GM23338 (cell line): Measurements from ENCODE around the gene EDN2. TPM values are rescaled to one million over a fixed set of nuclear protein-coding genes. Genes with fewer than 3 reads are reported as not detected.

Source experiments
- ATAC-seq: fragments of 200-7000 bp; cut with Tn5 transposase; 3 replicates; pipeline ENCODE4 v1.9.1; 2020
- DNase-seq: peaks from one replicate; pipeline ENCODE4 v3.0.0-alpha.2; 2015; ENCODE audit warnings: low spot score
- H2AFZ ChIP-seq: fragments of 200-600 bp; sonication (generic); 2 replicates; pipeline ENCODE4 v1.8.0; 2016; ENCODE audit warnings: antibody characterized with exemption, mild to moderate bottlenecking, moderate library complexity
- H3F3A ChIP-seq: fragments of 200-600 bp; sonication (generic); replicated peaks from 2 replicates; pipeline ENCODE4 v1.8.0; 2017; ENCODE audit warnings: antibody characterized with exemption, mixed run types, low read depth
- H3K27ac ChIP-seq: fragments of 200-600 bp; sonication (generic); 2 replicates; pipeline ENCODE4 v1.6.1; 2016; ENCODE audit warnings: low read depth
- H3K27me3 ChIP-seq: fragments of 200-600 bp; sonication (generic); 2 replicates; pipeline ENCODE4 v1.8.0; 2016; ENCODE audit warnings: mild to moderate bottlenecking, mixed run types, moderate library complexity; ENCODE audit not compliant: insufficient read depth
- H3K36me3 ChIP-seq: fragments of 200-600 bp; sonication (generic); 2 replicates; pipeline ENCODE4 v1.8.0; 2016; ENCODE audit warnings: mild to moderate bottlenecking; ENCODE audit not compliant: insufficient read depth
- H3K4me1 ChIP-seq: fragments of 200-600 bp; sonication (generic); 2 replicates; pipeline ENCODE4 v1.8.0; 2016; ENCODE audit warnings: mild to moderate bottlenecking, moderate library complexity; ENCODE audit not compliant: insufficient read depth
- H3K4me2 ChIP-seq: fragments of 200-600 bp; sonication (generic); 2 replicates; pipeline ENCODE4 v1.7.1; 2017; ENCODE audit warnings: mixed run types
- H3K4me3 ChIP-seq: fragments of 200-600 bp; sonication (generic); 2 replicates; pipeline ENCODE4 v1.6.1; 2016; ENCODE audit warnings: mixed run types
- H3K79me2 ChIP-seq: fragments of 200-600 bp; sonication (generic); replicated peaks from 2 replicates; pipeline ENCODE4 v1.8.0; 2017; ENCODE audit warnings: mild to moderate bottlenecking; ENCODE audit not compliant: insufficient read depth
- H3K9me2 ChIP-seq: fragments of 200-600 bp; sonication (generic); 2 replicates; pipeline ENCODE4 v1.8.0; 2017; ENCODE audit not compliant: insufficient read depth
- H4K20me1 ChIP-seq: fragments of 200-600 bp; sonication (generic); replicated peaks from 2 replicates; pipeline ENCODE4 v1.8.0; 2017; ENCODE audit warnings: mild to moderate bottlenecking; ENCODE audit not compliant: insufficient read depth
- H3K27ac Mint-ChIP-seq: 2 replicates; pipeline ENCODE4 v1.8.0; 2020; ENCODE audit warnings: inconsistent platforms, mild to moderate bottlenecking, moderate library complexity, mixed read lengths
- H3K27me3 Mint-ChIP-seq: 3 replicates; pipeline ENCODE4 v1.8.0; 2022; ENCODE audit warnings: low read depth, mild to moderate bottlenecking, moderate library complexity, mixed read lengths, inconsistent platforms; ENCODE audit not compliant: insufficient read depth, poor library complexity
- H3K36me3 Mint-ChIP-seq: 3 replicates; pipeline ENCODE4 v1.8.0; 2021; ENCODE audit warnings: low read depth, mild to moderate bottlenecking, inconsistent platforms, moderate library complexity, mixed read lengths
- H3K4me1 Mint-ChIP-seq: 3 replicates; pipeline ENCODE4 v1.8.0; 2020; ENCODE audit warnings: mild to moderate bottlenecking, inconsistent platforms, mixed read lengths
- H3K4me3 Mint-ChIP-seq: 3 replicates; pipeline ENCODE4 v1.8.0; 2021; ENCODE audit warnings: moderate library complexity, mild to moderate bottlenecking, inconsistent platforms, mixed read lengths
- H3K9me3 Mint-ChIP-seq: 3 replicates; pipeline ENCODE4 v1.8.0; 2020; ENCODE audit warnings: moderate library complexity, mild to moderate bottlenecking, inconsistent platforms, mixed read lengths
- CREB1 ChIP-seq: fragments of 250-450 bp; sonication (Bioruptor Pico); IDR thresholded peaks from 2 replicates; pipeline ENCODE4 v1.5.0; 2020; ENCODE audit warnings: low read depth, mild to moderate bottlenecking, moderate library complexity
- EZH2phosphoT487 ChIP-seq: fragments of 200-600 bp; sonication (generic); IDR thresholded peaks from one replicate; pipeline ENCODE4 v1.8.1; 2018; ENCODE audit warnings: antibody characterized with exemption; ENCODE audit not compliant: unreplicated experiment
- JUNB ChIP-seq: IDR thresholded peaks from one replicate; pipeline ENCODE4 v1.6.1; 2016; ENCODE audit warnings: antibody characterized with exemption; ENCODE audit not compliant: unreplicated experiment
- NANOG ChIP-seq: IDR thresholded peaks from 2 replicates; pipeline ENCODE4 v1.6.1; 2016; ENCODE audit warnings: antibody characterized with exemption, borderline replicate concordance
- POLR2AphosphoS5 ChIP-seq: IDR thresholded peaks from 2 replicates; pipeline ENCODE4 v1.6.1; 2016; ENCODE audit warnings: antibody characterized with exemption, low read depth
- STAT1 ChIP-seq: IDR thresholded peaks from one replicate; pipeline ENCODE4 v1.6.1; 2016; ENCODE audit warnings: antibody characterized with exemption; ENCODE audit not compliant: unreplicated experiment
- ZNF114 ChIP-seq: fragments of 250-450 bp; sonication (Bioruptor Pico); IDR thresholded peaks from 2 replicates; pipeline ENCODE4 v1.5.0; 2020; ENCODE audit warnings: mild to moderate bottlenecking, moderate library complexity
- ZNF331 ChIP-seq: fragments of 250-450 bp; sonication (Bioruptor Pico); IDR thresholded peaks from 2 replicates; pipeline ENCODE4 v1.5.0; 2020; ENCODE audit warnings: low read depth, mild to moderate bottlenecking, moderate library complexity
- ZNF462 ChIP-seq: fragments of 250-450 bp; sonication (Bioruptor Pico); IDR thresholded peaks from 2 replicates; pipeline ENCODE4 v1.5.0; 2020; ENCODE audit warnings: mild to moderate bottlenecking, moderate library complexity
- polyA plus RNA-seq: library from polyadenylated mRNA; unstranded; fragments of >200 nt; fragmentation: Nextera tagmentation; extraction: Ambion mirVana; gene quantifications from 2 replicates; pipeline ENCODE4 v1.2.1, GENCODE V29; 2016
- total RNA-seq: library from RNA; depleted of rRNA; stranded (reverse); fragments of >200 nt; shearing (Covaris generic); gene quantifications from 2 replicates; pipeline ENCODE4 v1.2.3, GENCODE V29; 2014
- TF ChIP-seq, protein P1 (sequence below): IDR thresholded peaks from 2 replicates; pipeline ENCODE4 v1.6.1; 2016; ENCODE audit warnings: antibody characterized with exemption
- TF ChIP-seq, protein P2 (sequence below): IDR thresholded peaks from one replicate; pipeline ENCODE4 v1.6.1; 2018; ENCODE audit warnings: antibody characterized with exemption; ENCODE audit not compliant: unreplicated experiment

EDN2 gene
- total and polyA plus RNA-seq, 2 experiments from 2014 or later, result not detected

GRCh38 chr1:41430582-41430981 is 53.9 kb downstream of the EDN2 start (continued):
- TF ChIP-seq ZNF462 (CRISPR knock-in tag) (no peak), JUNB (no peak), EZH2phosphoT487 (no peak), POLR2AphosphoS5 (no peak), STAT1 (no peak), ZNF114 (CRISPR knock-in tag) (no peak), NANOG (no peak), ZNF331 (CRISPR knock-in tag) (no peak), CREB1 (CRISPR knock-in tag) (no peak)
- TF ChIP-seq, protein P1, sequence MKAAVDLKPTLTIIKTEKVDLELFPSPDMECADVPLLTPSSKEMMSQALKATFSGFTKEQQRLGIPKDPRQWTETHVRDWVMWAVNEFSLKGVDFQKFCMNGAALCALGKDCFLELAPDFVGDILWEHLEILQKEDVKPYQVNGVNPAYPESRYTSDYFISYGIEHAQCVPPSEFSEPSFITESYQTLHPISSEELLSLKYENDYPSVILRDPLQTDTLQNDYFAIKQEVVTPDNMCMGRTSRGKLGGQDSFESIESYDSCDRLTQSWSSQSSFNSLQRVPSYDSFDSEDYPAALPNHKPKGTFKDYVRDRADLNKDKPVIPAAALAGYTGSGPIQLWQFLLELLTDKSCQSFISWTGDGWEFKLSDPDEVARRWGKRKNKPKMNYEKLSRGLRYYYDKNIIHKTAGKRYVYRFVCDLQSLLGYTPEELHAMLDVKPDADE, result no peak

DNA sequence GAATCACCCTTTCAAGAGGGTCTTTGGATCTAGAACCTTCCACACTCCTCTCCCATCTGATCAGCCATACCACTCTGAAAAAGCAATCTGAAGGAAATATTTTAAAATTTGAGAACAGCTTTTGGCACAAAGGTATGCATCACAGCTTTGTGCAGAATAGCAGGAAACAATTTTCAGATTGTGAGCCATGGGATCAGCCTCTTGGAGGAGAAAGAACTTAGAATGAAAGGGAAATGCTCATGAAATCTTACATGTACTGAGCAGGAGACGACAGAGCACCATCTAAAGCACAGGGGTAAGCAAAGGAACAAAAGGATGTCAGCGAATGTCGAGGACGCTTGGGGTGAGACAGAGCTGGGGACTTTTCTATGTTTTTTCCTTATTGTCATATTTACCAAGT is 54.4 kb downstream of the EDN2 start:
- H3K4me3 Mint-ChIP-seq, result no peak overlapping the region
- Histone ChIP-seq H2AFZ (no peak overlapping the region), H3K4me1 (no peaks in the 10 kb centered on the region), H3K27me3 (no peaks in the 10 kb centered on the region), H3K36me3 (no peaks in the 10 kb centered on the region), H3K9me2 (no peaks in the 10 kb centered on the region), H3K27ac (no peak overlapping the region), H3K79me2 (no peaks in the 10 kb centered on the region), H3F3A (0 out of 2 replicates have a peak, but pooled peaks cover 4% of the 10 kb centered on the region), H4K20me1 (no peaks in the 10 kb centered on the region), H3K4me2 (no peak overlapping the region), H3K4me3 (no peak overlapping the region)
- peaks cover 9% of the 10 kb centered on the region for H3K27me3 Mint-ChIP-seq
- no peaks in the 10 kb centered on the region; the same call in 2 of the 3 replicates for H3K9me3 Mint-ChIP-seq
- H3K4me1 Mint-ChIP-seq, result peaks cover 6% of the 10 kb centered on the region; the same call in 2 of the 3 replicates
- DNase-seq (no peak), ATAC-seq (no peak)
- H3K27ac Mint-ChIP-seq, result no peak overlapping the region
- no peaks in the 10 kb centered on the region; the same call in 2 of the 3 replicates for H3K36me3 Mint-ChIP-seq
- TF ChIP-seq, protein P2, sequence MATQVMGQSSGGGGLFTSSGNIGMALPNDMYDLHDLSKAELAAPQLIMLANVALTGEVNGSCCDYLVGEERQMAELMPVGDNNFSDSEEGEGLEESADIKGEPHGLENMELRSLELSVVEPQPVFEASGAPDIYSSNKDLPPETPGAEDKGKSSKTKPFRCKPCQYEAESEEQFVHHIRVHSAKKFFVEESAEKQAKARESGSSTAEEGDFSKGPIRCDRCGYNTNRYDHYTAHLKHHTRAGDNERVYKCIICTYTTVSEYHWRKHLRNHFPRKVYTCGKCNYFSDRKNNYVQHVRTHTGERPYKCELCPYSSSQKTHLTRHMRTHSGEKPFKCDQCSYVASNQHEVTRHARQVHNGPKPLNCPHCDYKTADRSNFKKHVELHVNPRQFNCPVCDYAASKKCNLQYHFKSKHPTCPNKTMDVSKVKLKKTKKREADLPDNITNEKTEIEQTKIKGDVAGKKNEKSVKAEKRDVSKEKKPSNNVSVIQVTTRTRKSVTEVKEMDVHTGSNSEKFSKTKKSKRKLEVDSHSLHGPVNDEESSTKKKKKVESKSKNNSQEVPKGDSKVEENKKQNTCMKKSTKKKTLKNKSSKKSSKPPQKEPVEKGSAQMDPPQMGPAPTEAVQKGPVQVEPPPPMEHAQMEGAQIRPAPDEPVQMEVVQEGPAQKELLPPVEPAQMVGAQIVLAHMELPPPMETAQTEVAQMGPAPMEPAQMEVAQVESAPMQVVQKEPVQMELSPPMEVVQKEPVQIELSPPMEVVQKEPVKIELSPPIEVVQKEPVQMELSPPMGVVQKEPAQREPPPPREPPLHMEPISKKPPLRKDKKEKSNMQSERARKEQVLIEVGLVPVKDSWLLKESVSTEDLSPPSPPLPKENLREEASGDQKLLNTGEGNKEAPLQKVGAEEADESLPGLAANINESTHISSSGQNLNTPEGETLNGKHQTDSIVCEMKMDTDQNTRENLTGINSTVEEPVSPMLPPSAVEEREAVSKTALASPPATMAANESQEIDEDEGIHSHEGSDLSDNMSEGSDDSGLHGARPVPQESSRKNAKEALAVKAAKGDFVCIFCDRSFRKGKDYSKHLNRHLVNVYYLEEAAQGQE, result no peak
